Measurements from ENCODE around the gene RTKN. TPM values are rescaled to one million over a fixed set of nuclear protein-coding genes. Genes with fewer than 3 reads are reported as not detected.

RTKN gene
- total and polyA plus RNA-seq, 2 of the 13 experiments (the other 11 are each of a cell fraction or from before 2014, with no cell fraction given): 159 to 166 TPM

DNA sequence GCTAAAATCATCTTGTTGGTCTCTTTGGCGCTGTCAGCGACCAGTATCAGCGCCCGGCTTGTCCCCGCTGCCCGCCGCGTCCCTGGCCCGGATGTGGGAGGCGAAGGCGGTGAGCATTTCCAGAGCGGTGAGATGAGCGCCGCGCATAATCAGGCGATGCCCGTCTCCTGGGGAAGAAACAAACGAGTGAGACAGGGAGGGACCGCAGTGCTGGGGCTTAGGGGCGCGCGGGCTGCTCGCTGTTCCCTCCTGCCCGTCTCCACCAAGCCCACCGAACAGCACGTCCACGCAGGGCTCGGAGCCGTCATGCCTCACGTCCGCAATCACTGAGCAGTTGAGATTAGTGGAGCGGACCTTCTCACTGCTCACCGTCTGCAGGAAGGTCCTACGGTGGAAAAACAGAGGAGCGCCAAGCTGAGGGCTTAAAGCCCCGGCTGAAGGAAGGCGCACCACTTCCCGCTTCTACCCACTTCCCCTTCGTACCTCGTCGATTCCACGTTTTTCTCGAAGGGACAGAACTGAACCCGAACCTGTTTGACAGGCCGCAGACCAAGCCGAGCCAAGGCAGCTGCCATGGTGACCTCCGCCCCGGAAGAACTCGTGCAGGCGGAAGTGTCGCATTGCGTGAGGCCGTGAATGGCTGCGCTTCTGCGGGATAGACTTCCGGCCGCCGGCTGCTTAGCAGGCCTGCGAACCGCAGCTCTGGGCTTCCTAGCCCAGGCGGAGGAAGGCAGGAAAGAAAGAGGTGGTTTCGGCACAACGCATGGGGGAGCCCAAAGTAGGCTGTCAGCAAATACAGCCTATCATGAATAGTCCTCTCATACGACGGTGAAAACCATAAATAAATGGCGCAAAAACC lies 30.6 kb upstream of the RTKN start, which contains the start of gene MRPL53 (continued):
- TF ChIP-seq, protein P1, sequence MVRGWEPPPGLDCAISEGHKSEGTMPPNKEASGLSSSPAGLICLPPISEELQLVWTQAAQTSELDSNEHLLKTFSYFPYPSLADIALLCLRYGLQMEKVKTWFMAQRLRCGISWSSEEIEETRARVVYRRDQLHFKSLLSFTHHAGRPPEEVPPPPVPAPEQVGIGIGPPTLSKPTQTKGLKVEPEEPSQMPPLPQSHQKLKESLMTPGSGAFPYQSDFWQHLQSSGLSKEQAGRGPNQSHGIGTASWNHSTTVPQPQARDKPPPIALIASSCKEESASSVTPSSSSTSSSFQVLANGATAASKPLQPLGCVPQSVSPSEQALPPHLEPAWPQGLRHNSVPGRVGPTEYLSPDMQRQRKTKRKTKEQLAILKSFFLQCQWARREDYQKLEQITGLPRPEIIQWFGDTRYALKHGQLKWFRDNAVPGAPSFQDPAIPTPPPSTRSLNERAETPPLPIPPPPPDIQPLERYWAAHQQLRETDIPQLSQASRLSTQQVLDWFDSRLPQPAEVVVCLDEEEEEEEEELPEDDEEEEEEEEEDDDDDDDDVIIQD (CRISPR knock-in tag; IDR thresholded peaks at IDR 0.05; ENCODE audit: low read depth): 0 out of 2 replicates have a peak, but pooled peaks have one; percentile 53
- TF ChIP-seq ASH2L (IDR thresholded peaks at IDR 0.05; ENCODE audit: insufficient read length, low read depth, low read length): peak; percentile 99
- peak; percentile 39; the same call in 1 of the 2 replicates for TF ChIP-seq HNF4A (CRISPR knock-in tag; IDR thresholded peaks at IDR 0.05)
- TF ChIP-seq, protein P2, sequence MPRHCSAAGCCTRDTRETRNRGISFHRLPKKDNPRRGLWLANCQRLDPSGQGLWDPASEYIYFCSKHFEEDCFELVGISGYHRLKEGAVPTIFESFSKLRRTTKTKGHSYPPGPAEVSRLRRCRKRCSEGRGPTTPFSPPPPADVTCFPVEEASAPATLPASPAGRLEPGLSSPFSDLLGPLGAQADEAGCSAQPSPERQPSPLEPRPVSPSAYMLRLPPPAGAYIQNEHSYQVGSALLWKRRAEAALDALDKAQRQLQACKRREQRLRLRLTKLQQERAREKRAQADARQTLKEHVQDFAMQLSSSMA (CRISPR knock-in tag; IDR thresholded peaks at IDR 0.05): peak; percentile 98
- TF ChIP-seq, protein P3, sequence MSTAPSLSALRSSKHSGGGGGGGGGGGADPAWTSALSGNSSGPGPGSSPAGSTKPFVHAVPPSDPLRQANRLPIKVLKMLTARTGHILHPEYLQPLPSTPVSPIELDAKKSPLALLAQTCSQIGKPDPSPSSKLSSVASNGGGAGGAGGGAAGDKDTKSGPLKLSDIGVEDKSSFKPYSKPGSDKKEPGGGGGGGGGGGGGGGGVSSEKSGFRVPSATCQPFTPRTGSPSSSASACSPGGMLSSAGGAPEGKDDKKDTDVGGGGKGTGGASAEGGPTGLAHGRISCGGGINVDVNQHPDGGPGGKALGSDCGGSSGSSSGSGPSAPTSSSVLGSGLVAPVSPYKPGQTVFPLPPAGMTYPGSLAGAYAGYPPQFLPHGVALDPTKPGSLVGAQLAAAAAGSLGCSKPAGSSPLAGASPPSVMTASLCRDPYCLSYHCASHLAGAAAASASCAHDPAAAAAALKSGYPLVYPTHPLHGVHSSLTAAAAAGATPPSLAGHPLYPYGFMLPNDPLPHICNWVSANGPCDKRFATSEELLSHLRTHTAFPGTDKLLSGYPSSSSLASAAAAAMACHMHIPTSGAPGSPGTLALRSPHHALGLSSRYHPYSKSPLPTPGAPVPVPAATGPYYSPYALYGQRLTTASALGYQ (CRISPR knock-in tag; IDR thresholded peaks at IDR 0.05): peak; percentile 89
- TF ChIP-seq ZNF451 (CRISPR knock-in tag; IDR thresholded peaks at IDR 0.05): peak; percentile 82; the same call in 1 of the 2 replicates
- TF ChIP-seq ZMAT3 (CRISPR knock-in tag; conservative IDR thresholded peaks at IDR 0.05): peak; percentile 82
- no peak for TF ChIP-seq SP140L (CRISPR knock-in tag; IDR thresholded peaks at IDR 0.05; ENCODE audit: borderline replicate concordance)
- TF ChIP-seq KDM5A (IDR thresholded peaks at IDR 0.05; ENCODE audit: borderline replicate concordance, low read length): peak; percentile 99
- peak; percentile 98 for TF ChIP-seq ZNF614 (CRISPR knock-in tag; IDR thresholded peaks at IDR 0.05; ENCODE audit: borderline replicate concordance)
- no peak; the same call in 1 of the 2 replicates for TF ChIP-seq ZNF768 (CRISPR knock-in tag; IDR thresholded peaks at IDR 0.05)
- peak; percentile 100 for TF ChIP-seq AKAP8 (CRISPR knock-in tag; IDR thresholded peaks at IDR 0.05)
- TF ChIP-seq ZNF878 (CRISPR knock-in tag; IDR thresholded peaks at IDR 0.05): peak; percentile 70; the same call in 1 of the 2 replicates
- TF ChIP-seq, protein P4, sequence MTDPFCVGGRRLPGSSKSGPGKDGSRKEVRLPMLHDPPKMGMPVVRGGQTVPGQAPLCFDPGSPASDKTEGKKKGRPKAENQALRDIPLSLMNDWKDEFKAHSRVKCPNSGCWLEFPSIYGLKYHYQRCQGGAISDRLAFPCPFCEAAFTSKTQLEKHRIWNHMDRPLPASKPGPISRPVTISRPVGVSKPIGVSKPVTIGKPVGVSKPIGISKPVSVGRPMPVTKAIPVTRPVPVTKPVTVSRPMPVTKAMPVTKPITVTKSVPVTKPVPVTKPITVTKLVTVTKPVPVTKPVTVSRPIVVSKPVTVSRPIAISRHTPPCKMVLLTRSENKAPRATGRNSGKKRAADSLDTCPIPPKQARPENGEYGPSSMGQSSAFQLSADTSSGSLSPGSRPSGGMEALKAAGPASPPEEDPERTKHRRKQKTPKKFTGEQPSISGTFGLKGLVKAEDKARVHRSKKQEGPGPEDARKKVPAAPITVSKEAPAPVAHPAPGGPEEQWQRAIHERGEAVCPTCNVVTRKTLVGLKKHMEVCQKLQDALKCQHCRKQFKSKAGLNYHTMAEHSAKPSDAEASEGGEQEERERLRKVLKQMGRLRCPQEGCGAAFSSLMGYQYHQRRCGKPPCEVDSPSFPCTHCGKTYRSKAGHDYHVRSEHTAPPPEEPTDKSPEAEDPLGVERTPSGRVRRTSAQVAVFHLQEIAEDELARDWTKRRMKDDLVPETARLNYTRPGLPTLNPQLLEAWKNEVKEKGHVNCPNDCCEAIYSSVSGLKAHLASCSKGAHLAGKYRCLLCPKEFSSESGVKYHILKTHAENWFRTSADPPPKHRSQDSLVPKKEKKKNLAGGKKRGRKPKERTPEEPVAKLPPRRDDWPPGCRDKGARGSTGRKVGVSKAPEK (CRISPR knock-in tag; IDR thresholded peaks at IDR 0.05; ENCODE audit: borderline replicate concordance): peak; percentile 94
- TF ChIP-seq ZNF709 (CRISPR knock-in tag; IDR thresholded peaks at IDR 0.05): no peak; the same call in none of the 2 replicates
- TF ChIP-seq PHF21A (CRISPR knock-in tag; IDR thresholded peaks at IDR 0.05): peak; percentile 83; the same call in 1 of the 2 replicates
- peak; percentile 63; the same call in 1 of the 2 replicates for TF ChIP-seq ZNF790 (CRISPR knock-in tag; IDR thresholded peaks at IDR 0.05; ENCODE audit: borderline replicate concordance)
- peak; percentile 97 for TF ChIP-seq REXO4 (CRISPR knock-in tag; IDR thresholded peaks at IDR 0.05; ENCODE audit: borderline replicate concordance)
